Activated gamma-delta T cell treated with Interleukin-2 at 50 U/mL for 16 hours (primary cell): ENCODE measurements around the gene PLPPR2.
A peak's percentile ranks its signal among the peaks of the same experiment; 100 is the strongest.
"Not testable (repeated sequence)": the region's sequence is repeated elsewhere in the genome, so short reads cannot be mapped to it uniquely, and the experiment has no call there.

Experiments
- DNase-seq: peaks from one replicate; pipeline ENCODE4 v3.0.0-alpha.2; 2020

The PLPPR2 gene

DNA sequence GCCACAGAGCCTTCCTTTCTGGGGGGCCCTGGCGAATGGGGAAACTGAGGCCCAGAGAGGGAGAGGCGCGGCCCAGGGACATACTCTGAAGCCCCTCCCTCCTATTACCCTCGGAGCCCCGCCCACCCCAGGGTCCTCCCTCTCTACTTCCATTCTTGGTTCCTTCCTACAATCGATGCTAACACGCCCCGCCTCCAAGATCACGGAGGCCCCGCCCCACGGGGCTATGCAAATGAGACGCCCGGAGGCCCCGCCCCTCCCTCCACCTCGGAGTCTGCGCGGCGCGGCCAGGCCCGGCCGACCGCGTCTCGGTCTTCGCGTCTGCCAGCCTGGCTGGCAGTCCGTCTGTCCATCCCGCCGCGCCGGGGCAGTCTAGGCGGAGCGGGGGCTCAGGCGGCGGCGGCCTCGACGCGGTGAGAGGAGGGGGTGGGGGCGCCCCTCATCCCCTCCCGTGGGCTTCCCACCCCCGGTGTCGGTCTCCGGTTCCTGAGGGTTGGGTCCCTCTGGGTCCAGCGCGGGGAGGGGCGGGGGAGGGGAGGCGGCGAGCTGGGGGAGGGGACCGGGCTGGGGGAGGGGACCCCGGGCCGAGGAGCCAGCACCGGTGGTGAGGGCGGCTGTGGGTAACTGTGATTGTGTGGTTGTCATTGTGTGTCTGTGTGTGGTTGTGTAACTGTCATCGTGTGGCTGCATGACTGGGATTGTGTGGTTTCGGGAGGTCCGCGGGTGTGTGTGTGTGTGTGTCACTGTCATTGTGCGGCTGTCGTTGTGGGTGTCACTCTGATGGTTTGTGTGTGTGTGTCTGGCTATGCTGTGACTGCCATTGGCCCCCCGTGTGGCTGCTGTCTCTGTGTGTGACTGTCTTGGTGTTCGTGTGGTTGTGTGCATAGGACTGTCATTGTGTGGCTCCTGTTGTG lies at the start of gene PLPPR2:
PLPPR2 (plus strand) TSS at position 273 of the 914 bp plus-strand sequence. CDS start 2,242 bp downstream, outside the sequence.
- DNase-seq = peak; percentile 76

DNA sequence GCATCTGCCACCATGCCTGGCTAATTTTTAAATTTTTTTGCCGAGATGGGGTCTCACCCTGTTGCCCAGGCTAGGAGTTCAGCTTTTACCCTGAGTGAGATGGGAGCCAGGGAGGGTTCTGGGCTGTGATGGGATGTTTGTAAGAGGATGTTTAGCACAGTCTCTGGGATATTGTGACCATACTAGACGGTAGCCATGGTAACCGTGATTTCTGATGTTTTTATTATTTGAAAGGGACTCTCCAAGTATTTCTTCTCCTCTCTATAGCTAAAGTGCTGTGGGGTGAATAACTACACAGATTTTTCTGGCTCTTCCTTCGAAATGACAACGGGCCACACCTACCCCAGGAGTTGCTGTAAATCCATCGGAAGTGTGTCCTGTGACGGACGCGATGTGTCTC lies 48.9 kb upstream of the PLPPR2 start:
- no peak for DNase-seq

GRCh38 chr19:11320278-11320995 lies 34.8 kb upstream of the PLPPR2 start:
- DNase-seq = not testable (repeated sequence)

GRCh38 chr19:11321191-11322126 lies 33.8 kb upstream of the PLPPR2 start:
- no peak for DNase-seq

DNA sequence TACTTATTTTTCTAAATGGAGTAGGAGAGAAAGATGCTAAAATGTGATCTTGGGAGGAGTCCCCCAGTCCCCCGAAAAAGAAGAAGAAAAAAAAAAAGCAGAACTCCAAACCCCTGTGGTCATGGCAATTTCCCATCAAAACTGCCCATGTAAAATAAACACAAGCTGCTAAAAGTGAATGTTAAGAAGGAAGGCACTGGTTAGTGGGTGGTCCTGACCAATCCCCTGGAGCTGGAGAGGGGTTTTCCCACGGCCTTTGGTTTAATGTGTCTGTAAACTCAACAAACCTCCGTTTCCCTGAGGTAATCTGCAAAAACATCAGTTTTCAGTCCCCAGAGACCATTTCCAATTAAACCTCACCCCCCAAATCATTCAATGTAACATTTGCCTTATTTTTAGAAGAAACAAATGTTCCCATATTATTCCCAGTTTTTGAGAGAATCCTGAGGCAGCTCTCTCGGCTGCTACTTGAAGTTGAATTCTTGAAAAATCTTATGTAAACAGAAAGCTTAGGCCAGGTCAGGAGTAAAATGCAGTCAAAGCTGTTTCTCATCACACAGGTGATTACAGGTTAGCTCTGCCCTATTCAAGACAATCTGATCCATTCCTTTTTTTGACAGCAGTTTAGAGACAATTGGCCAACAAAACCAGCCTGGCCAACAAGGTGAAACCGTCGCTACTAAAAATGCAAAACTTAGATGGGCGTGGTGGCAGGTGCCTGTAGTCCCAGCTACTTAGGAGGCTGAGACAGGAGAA lies 32.8 kb upstream of the PLPPR2 start:
- no peak for DNase-seq

- no peak for DNase-seq
Observed at GRCh38 chr19:11323601-11324078, 31.6 kb upstream of the PLPPR2 start.

- no peak for DNase-seq
Observed at GRCh38 chr19:11324079-11324661, 31.1 kb upstream of the PLPPR2 start.

DNA sequence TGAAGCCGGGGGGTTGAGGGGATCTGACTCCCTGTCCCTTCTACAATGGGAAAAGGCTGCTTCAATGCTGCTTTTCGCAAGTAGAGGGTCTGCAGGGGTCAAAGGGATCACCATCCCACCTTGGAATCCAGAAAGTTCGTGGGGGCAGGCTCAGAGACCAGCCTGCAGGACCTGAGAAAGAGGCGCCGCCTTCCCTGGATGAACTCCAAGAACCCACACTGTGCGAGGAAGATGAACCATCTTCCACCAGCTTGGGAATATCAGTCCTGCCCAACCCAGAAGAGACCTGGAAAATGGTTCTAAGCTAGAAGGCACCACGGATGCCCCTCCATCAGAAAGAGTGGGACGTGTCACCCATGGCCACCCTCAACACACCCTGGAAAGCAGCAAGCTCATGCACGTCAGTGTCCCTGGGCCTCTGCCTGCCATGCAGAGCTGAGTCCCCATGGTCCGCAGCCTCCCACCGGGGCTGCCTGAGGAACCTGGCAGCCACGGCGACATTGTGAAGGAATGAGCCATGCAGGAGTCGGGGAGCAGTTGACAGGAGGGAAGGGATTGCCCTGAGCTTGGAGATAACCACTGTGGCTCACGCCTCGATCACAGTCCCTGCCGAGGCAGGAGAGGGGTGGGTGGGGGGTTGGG lies 30.4 kb upstream of the PLPPR2 start:
- no peak for DNase-seq

- no peak for DNase-seq
Observed at GRCh38 chr19:11325544-11325943, 29.7 kb upstream of the PLPPR2 start.

GRCh38 chr19:11330127-11330526 lies 25.1 kb upstream of the PLPPR2 start:
- no peak for DNase-seq

- DNase-seq = no peak
Observed at GRCh38 chr19:11331502-11331901, 23.7 kb upstream of the PLPPR2 start.

GRCh38 chr19:11332822-11333221 lies 22.4 kb upstream of the PLPPR2 start:
- DNase-seq = no peak

DNA sequence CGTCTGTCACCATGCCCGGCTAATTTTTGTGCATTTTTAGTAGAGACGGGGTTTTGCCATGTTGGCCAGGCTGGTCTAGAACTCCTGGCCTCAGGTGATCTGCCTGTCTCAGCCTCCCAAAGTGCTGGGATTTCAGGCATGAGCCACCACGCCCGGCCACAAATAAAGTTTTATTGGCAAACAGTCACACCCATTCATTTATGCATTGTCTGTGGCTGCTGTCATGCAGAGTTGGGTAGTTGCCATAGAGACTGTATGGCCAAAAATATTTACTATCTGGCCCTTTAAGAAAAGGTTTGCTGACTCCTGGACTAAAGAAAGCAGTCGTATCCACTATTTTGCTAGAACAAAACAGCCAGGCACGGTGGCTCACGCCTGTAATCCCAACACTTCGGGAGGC lies 21.4 kb upstream of the PLPPR2 start:
- DNase-seq = not testable (repeated sequence)

DNA sequence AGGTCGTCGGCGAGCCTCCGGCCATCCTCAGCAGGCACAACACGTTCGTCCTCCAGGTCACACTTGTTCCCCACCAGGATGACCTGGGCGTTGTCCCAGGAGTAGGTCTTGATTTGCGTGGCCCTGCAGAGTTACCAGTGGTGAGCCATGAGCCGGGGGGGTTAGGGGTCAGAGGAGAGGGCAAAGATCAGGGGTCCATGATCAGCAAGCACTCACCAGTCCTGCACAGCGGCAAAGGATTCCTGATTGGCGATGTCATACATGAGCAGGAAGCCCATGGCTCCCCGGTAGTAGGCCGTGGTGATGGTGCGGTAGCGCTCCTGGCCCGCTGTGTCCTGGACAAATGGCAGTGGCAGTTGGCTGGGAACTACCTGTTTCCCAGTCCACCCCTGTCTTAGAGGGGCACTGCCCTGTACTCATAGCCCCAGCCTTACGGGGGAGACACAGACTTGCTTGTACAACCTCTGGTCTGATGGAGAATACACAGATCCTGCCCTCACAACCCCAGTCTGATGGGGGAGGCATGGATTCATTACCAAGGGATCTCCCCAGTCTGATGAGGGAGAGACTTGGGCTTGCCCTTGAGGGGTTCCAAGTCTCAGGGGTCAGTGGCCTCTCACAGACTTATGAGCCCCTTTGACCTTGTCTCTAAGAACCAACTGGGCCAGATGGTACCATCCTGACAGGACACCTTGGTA lies 19.6 kb upstream of the PLPPR2 start:
- DNase-seq = no peak

DNA sequence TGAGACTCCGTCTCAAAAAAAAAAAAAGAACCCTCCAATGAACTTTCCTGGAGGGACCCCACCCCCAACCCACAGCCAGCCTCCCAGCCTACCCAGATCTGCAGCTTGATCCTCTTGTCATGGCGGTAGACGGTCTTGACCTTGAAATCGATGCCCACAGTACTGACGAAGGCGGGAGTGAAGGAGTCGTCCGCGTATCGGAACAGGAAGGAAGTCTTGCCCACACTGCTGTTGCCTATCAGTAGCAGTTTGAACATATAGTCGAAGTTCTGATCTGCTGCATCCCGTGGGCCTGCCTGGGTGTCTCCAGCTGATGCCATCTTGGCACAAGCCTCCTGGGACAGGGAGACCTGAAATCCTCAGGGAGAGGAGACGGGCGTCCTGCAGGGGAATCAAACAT lies 18.2 kb upstream of the PLPPR2 start:
- no peak for DNase-seq

GRCh38 chr19:11338121-11338520 lies 17.1 kb upstream of the PLPPR2 start:
- DNase-seq = no peak

- no peak for DNase-seq
Observed at GRCh38 chr19:11338569-11339253, 16.5 kb upstream of the PLPPR2 start.

DNA sequence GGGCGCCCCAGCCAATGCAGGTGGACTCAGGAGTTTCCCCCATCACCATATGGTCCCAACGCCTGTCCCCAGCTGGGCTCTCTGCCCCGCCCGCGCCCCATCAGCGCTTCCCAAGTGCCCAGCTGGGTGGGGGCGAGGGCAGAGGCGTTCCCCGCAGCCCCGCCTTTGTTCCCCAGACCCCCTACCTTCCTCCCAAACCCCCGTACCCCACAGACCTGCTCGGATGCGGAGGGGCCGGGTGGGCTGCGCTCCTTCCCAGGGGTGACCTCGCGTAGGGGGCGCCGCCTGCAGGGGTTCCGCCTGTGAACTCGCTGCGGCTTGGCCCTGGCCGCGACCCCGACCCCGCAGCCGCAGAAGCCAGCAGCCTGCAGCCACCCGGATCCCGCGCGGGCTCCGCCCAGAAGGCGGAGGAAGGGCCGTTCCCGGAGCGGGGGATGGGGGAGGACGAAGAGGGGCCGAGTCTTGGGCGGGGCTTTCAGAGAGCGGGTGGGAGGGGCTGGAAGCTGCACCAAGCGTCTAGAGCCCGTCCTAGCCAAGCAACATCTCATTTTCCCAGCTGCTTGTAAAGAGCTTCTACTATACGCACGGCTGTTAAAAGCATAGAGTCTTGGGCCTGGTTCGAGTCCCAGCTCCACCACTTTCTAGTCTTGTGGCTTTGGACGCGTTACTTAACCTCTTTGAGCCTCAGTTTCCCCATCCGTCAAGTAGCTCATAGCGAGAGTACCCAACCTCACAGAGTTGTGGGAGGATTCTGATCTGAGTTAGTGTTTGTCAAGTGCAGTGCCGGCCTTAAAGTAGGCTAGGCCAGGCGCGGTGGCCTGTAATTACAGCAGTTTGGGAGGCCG lies 15.8 kb upstream of the PLPPR2 start, which contains the start of gene RAB3D:
RAB3D (minus strand) TSS at position 404 of the 845 bp plus-strand sequence. CDS start 2,258 bp downstream, outside the sequence.
- peak; percentile 66 for DNase-seq

- DNase-seq = not testable (repeated sequence)
Observed at GRCh38 chr19:11340099-11340467, 15.1 kb upstream of the PLPPR2 start.
